Caco-2 (cell line): Measurements from ENCODE around the gene SEC61G. TPM values are rescaled to one million over a fixed set of nuclear protein-coding genes. Genes with fewer than 3 reads are reported as not detected.

Experiments used
- BruUV-seq: library from RNA; stranded (reverse); fragments of 400-500 nt; replicated peaks from 2 replicates; lab custom pipeline; 2021; lab: Mats Ljungman, UMichigan
- CTCF ChIA-PET: fragments of 300-600 bp; sonication (Branson Sonifier 250); formaldehyde crosslinking; loops from one replicate; lab custom pipeline; 2022; ENCODE audit warnings: antibody characterized with exemption; lab: Charles Lee
- POLR2A ChIA-PET: fragments of 300-600 bp; sonication (Branson Sonifier 250); formaldehyde crosslinking; loops from one replicate; lab custom pipeline; 2022; ENCODE audit warnings: antibody characterized with exemption; lab: Charles Lee
- DNase-seq, 2 experiments: peaks; one replicate each; pipeline versions ENCODE4 v3.0.0 to v3.0.0-alpha.2; 2020 to 2022
- H3K27me3 ChIP-seq: replicated peaks from 2 replicates; pipeline ENCODE4 v1.6.0; 2011; ENCODE audit warnings: low read length; ENCODE audit not compliant: control insufficient read depth, insufficient read depth
- H3K36me3 ChIP-seq: 2 replicates; pipeline ENCODE4 v1.5.1; 2011; ENCODE audit warnings: low read length; ENCODE audit not compliant: control insufficient read depth, insufficient read depth
- H3K4me1 ChIP-seq: fragments of 250-450 bp; sonication (Bioruptor Pico); 2 replicates; pipeline ENCODE4 v1.5.1; 2020; ENCODE audit warnings: mild to moderate bottlenecking
- H3K4me3 ChIP-seq: 2 replicates; pipeline ENCODE4 v1.5.1; 2011; ENCODE audit warnings: low read depth, mild to moderate bottlenecking, control low read depth, low read length
- H3K9me3 ChIP-seq: fragments of 250-450 bp; sonication (Bioruptor Pico); 2 replicates; pipeline ENCODE4 v1.5.1; 2020; ENCODE audit warnings: mild to moderate bottlenecking, moderate library complexity
- H3K27ac Mint-ChIP-seq: one replicate; pipeline ENCODE4 v1.8.0; 2022; ENCODE audit warnings: mixed read lengths; ENCODE audit not compliant: unreplicated experiment
- H3K27me3 Mint-ChIP-seq: one replicate; pipeline ENCODE4 v1.8.0; 2022; ENCODE audit warnings: mixed read lengths; ENCODE audit not compliant: insufficient read depth, unreplicated experiment
- H3K36me3 Mint-ChIP-seq: one replicate; pipeline ENCODE4 v1.8.0; 2022; ENCODE audit warnings: mild to moderate bottlenecking, mixed read lengths; ENCODE audit not compliant: insufficient read depth, unreplicated experiment
- H3K4me1 Mint-ChIP-seq: one replicate; pipeline ENCODE4 v1.8.0; 2022; ENCODE audit warnings: low read depth, mixed read lengths; ENCODE audit not compliant: unreplicated experiment
- H3K4me3 Mint-ChIP-seq: one replicate; pipeline ENCODE4 v1.8.0; 2022; ENCODE audit warnings: mild to moderate bottlenecking, moderate library complexity, mixed read lengths; ENCODE audit not compliant: unreplicated experiment
- H3K9me3 Mint-ChIP-seq: one replicate; pipeline ENCODE4 v1.8.0; 2022; ENCODE audit warnings: mixed read lengths; ENCODE audit not compliant: unreplicated experiment
- CTCF ChIP-seq, 2 experiments: fragments of 200-600 bp in 1 of 2; IDR thresholded peaks; 1 replicate in 1 of 2; 2 replicates in 1 of 2; pipeline versions ENCODE4 v1.5.1 to v1.8.0; 2011 to 2022; ENCODE audit warnings: antibody characterized with exemption in 1 of 2, control low read depth in 1 of 2, inconsistent platforms in 1 of 2, low read depth in 1 of 2, low read length in 1 of 2, mild to moderate bottlenecking in 1 of 2, moderate library complexity in 1 of 2; ENCODE audit not compliant: insufficient read depth in 1 of 2, severe bottlenecking in 1 of 2, unreplicated experiment in 1 of 2
- intact Hi-C: fragments of 100-400 bp; cut with micrococcal nuclease; formaldehyde crosslinking; loops from one replicate; pipeline ENCODE4 v1.10.0; 2022; ENCODE audit not compliant: unreplicated experiment
- total RNA-seq: library from RNA; stranded (reverse); gene quantifications from 2 replicates; pipeline ENCODE4 v1.2.3, GENCODE V29; 2022

The SEC61G gene
- total RNA-seq, 1 experiment from 2014 or later, result 189 TPM

- TF ChIP-seq CTCF (IDR thresholded peaks at IDR 0.05; ENCODE audit: insufficient read depth in 1 of 2, low read depth in 1 of 2, low read length in 1 of 2, severe bottlenecking in 1 of 2, unreplicated experiment in 1 of 2), result no peak
- ChIA-PET POLR2A (no interaction called here), CTCF (no interaction called here)
- Mint-ChIP-seq H3K4me3 (no peak overlapping the region), H3K36me3 (no peaks in the 10 kb centered on the region), H3K9me3 (peaks cover 10% of the 10 kb centered on the region), H3K27me3 (peaks cover 14% of the 10 kb centered on the region), H3K4me1 (no peaks in the 10 kb centered on the region), H3K27ac (no peak overlapping the region)
- BruUV-seq, result no TSS peak
- no peak for DNase-seq
- no peaks in the 10 kb centered on the region for H3K36me3 ChIP-seq
- intact Hi-C loops, result no loop called here
- no peaks in the 10 kb centered on the region for H3K4me1 ChIP-seq
- H3K4me3 ChIP-seq, result no peak overlapping the region
- no peaks in the 10 kb centered on the region; the same call in 1 of the 2 replicates for H3K9me3 ChIP-seq
- H3K27me3 ChIP-seq, result no peaks in the 10 kb centered on the region
Measured at GRCh38 chr7:54719974-54720373, 39.0 kb downstream of the SEC61G start.

GRCh38 chr7:54719425-54719824 lies 39.6 kb downstream of the SEC61G start:
- no peak overlapping the region for H3K4me3 ChIP-seq
- DNase-seq, result no peak
- Mint-ChIP-seq H3K4me3 (no peak overlapping the region), H3K4me1 (no peaks in the 10 kb centered on the region), H3K36me3 (no peaks in the 10 kb centered on the region), H3K27ac (no peak overlapping the region), H3K9me3 (peaks cover 10% of the 10 kb centered on the region), H3K27me3 (peaks cover 14% of the 10 kb centered on the region)
- BruUV-seq, result no TSS peak
- intact Hi-C loops, result no loop called here
- no peaks in the 10 kb centered on the region; the same call in 1 of the 2 replicates for H3K9me3 ChIP-seq
- no peak for TF ChIP-seq CTCF (IDR thresholded peaks at IDR 0.05; ENCODE audit: insufficient read depth in 1 of 2, low read depth in 1 of 2, low read length in 1 of 2, severe bottlenecking in 1 of 2, unreplicated experiment in 1 of 2)
- ChIA-PET POLR2A (no interaction called here), CTCF (no interaction called here)
- no peaks in the 10 kb centered on the region for H3K36me3 ChIP-seq
- no peaks in the 10 kb centered on the region for H3K4me1 ChIP-seq
- no peaks in the 10 kb centered on the region for H3K27me3 ChIP-seq

- H3K4me3 ChIP-seq, result no peak overlapping the region
- H3K9me3 ChIP-seq, result no peaks in the 10 kb centered on the region; the same call in 1 of the 2 replicates
- H3K27me3 ChIP-seq, result no peaks in the 10 kb centered on the region
- ChIA-PET CTCF (no interaction called here), POLR2A (no interaction called here)
- no peaks in the 10 kb centered on the region for H3K36me3 Mint-ChIP-seq
- H3K4me1 ChIP-seq, result no peaks in the 10 kb centered on the region
- no peaks in the 10 kb centered on the region for H3K4me1 Mint-ChIP-seq
- no TSS peak for BruUV-seq
- TF ChIP-seq CTCF (IDR thresholded peaks at IDR 0.05; ENCODE audit: insufficient read depth in 1 of 2, low read depth in 1 of 2, low read length in 1 of 2, severe bottlenecking in 1 of 2, unreplicated experiment in 1 of 2), result no peak
- intact Hi-C loops, result no loop called here
- no peak overlapping the region for H3K27ac Mint-ChIP-seq
- H3K4me3 Mint-ChIP-seq, result no peak overlapping the region
- no peak for DNase-seq
- H3K36me3 ChIP-seq, result no peaks in the 10 kb centered on the region
- H3K9me3 Mint-ChIP-seq, result no peaks in the 10 kb centered on the region
- peaks cover 4% of the 10 kb centered on the region for H3K27me3 Mint-ChIP-seq
Measured at GRCh38 chr7:54712820-54713219, 46.2 kb downstream of the SEC61G start.
